Esophagus muscularis mucosa (tissue), 4 donors: ENCODE results near the gene CDH4.

Source experiments
- CTCF ChIP-seq, 3 experiments: fragments of 200-600 bp in 2 of 3; fragments of 450-650 bp in 1 of 3; sonication (generic) in 2 of 3; IDR thresholded peaks; one replicate each; pipeline ENCODE4 v1.5.1; 2017 to 2019; ENCODE audit warnings: antibody characterized with exemption in 3 of 3, mild to moderate bottlenecking in 2 of 3, moderate library complexity in 1 of 3
- EP300 ChIP-seq: sonication (generic); formaldehyde crosslinking; IDR thresholded peaks from one replicate; pipeline ENCODE4 v1.6.1; 2017; ENCODE audit warnings: antibody characterized with exemption
- POLR2A ChIP-seq: fragments of 450-650 bp; IDR thresholded peaks from one replicate; pipeline ENCODE4 v1.6.1; 2017; ENCODE audit warnings: antibody characterized with exemption, moderate library complexity, mild to moderate bottlenecking, low read depth

- TF ChIP-seq EP300: no peak
- no peak for TF ChIP-seq CTCF (IDR thresholded peaks at IDR 0.05)
- no peak for TF ChIP-seq POLR2A
These were observed 684.7 kb downstream of the CDH4 start for GRCh38 chr20:61936701-61937131.
